Endothelial cell of umbilical vein (primary cell): ENCODE data around the gene CCDC186. TPM values are rescaled to one million over a fixed set of nuclear protein-coding genes. Genes with fewer than 3 reads are reported as not detected.

Experiments used
- BruUV-seq: library from RNA; stranded (reverse); fragments of 400-500 nt; replicated peaks from 2 replicates; lab custom pipeline; 2021; lab: Mats Ljungman, UMichigan
- CTCF ChIA-PET: fragments of 300-600, 350-600 bp; sonication (Branson Sonifier 250); formaldehyde crosslinking; loops from one replicate; lab custom pipeline; 2021; ENCODE audit warnings: antibody characterized with exemption, inconsistent platforms; lab: Charles Lee
- POLR2A ChIA-PET: fragments of 300-600, 350-600 bp; sonication (Branson Sonifier 250); formaldehyde crosslinking; loops from one replicate; lab custom pipeline; 2021; ENCODE audit warnings: antibody characterized with exemption, inconsistent platforms; lab: Charles Lee
- DNase-seq: peaks from one replicate; pipeline ENCODE4 v3.0.0-alpha.2; 2011; ENCODE audit warnings: low read depth, low spot score
- FAIRE-seq: peaks from 2 replicates; lab custom pipeline; 2011; peaks lifted over from hg19 to GRCh38; lab: Jason Lieb, UNC
- H2AFZ ChIP-seq: 2 replicates; pipeline ENCODE4 v1.6.0; 2012; ENCODE audit warnings: low read depth, low read length, control low read depth, inconsistent platforms
- H3K27ac ChIP-seq: 2 replicates; pipeline ENCODE4 v1.5.1; 2011; ENCODE audit warnings: low read depth, mild to moderate bottlenecking, control low read depth, low read length, moderate library complexity; ENCODE audit not compliant: insufficient read depth
- H3K27me3 ChIP-seq, 2 experiments: 2 replicates each; pipeline versions ENCODE4 v1.6.0 to v1.6.1; 2011; ENCODE audit warnings: low read length in 2 of 2, mixed read lengths in 1 of 2; ENCODE audit not compliant: control insufficient read depth in 2 of 2, insufficient read depth in 2 of 2
- H3K36me3 ChIP-seq, 2 experiments: 2 replicates in 1 of 2; 3 replicates in 1 of 2; pipeline ENCODE4 v1.5.1; 2011; ENCODE audit warnings: low read length in 2 of 2, mild to moderate bottlenecking in 1 of 2, moderate library complexity in 1 of 2; ENCODE audit not compliant: control insufficient read depth in 2 of 2, insufficient read depth in 2 of 2; ENCODE audit errors: extremely low read depth in 1 of 2
- H3K4me1 ChIP-seq: 3 replicates; pipeline ENCODE4 v1.5.1; 2011; ENCODE audit warnings: mild to moderate bottlenecking, low read length; ENCODE audit not compliant: control insufficient read depth, insufficient read depth; ENCODE audit errors: extremely low read depth
- H3K4me2 ChIP-seq: 2 replicates; pipeline ENCODE4 v1.6.1; 2011; ENCODE audit warnings: low read length, control low read depth, mixed read lengths; ENCODE audit not compliant: insufficient read depth
- H3K4me3 ChIP-seq, 3 experiments: fragments of 200-600 bp in 1 of 3; sonication (generic), shearing (Covaris generic) in 1 of 3; replicated peaks in 1 of 3; 2 replicates each; pipeline ENCODE4 v1.5.1; 2011 to 2016; ENCODE audit warnings: control low read depth in 3 of 3, low read length in 3 of 3, mild to moderate bottlenecking in 2 of 3, inconsistent platforms in 1 of 3, low read depth in 1 of 3, moderate library complexity in 1 of 3; ENCODE audit not compliant: insufficient read depth in 1 of 3
- H3K79me2 ChIP-seq: 2 replicates; pipeline ENCODE4 v1.6.0; 2012; ENCODE audit warnings: low read length, inconsistent platforms; ENCODE audit not compliant: control insufficient read depth, insufficient read depth
- H3K9ac ChIP-seq: replicated peaks from 2 replicates; pipeline ENCODE3; 2011; ENCODE audit warnings: low read length, control low read depth; ENCODE audit not compliant: insufficient read depth; ENCODE audit errors: extremely low read depth
- H3K9me1 ChIP-seq: replicated peaks from 3 replicates; pipeline ENCODE4 v1.6.0; 2011; ENCODE audit warnings: mild to moderate bottlenecking, low read length; ENCODE audit not compliant: control insufficient read depth, insufficient read depth; ENCODE audit errors: extremely low read depth
- H3K9me3 ChIP-seq: replicated peaks from 2 replicates; pipeline ENCODE4 v1.5.1; 2012; ENCODE audit warnings: low read length, inconsistent platforms; ENCODE audit not compliant: control insufficient read depth, insufficient read depth
- H4K20me1 ChIP-seq: replicated peaks from 2 replicates; pipeline ENCODE3; 2011; ENCODE audit warnings: mild to moderate bottlenecking, low read length; ENCODE audit not compliant: control insufficient read depth, insufficient read depth; ENCODE audit errors: extremely low read depth
- CTCF ChIP-seq, 2 donors: IDR thresholded peaks; 1 replicate in 1 of 2; 2 replicates in 1 of 2; pipeline ENCODE4 v1.5.1; 2011; ENCODE audit warnings: low read length in 2 of 2, mild to moderate bottlenecking in 2 of 2, moderate library complexity in 2 of 2, control low read depth in 1 of 2, inconsistent platforms in 1 of 2, low read depth in 1 of 2; ENCODE audit not compliant: insufficient read depth in 1 of 2; ENCODE audit errors: extremely low read depth in 1 of 2
- EZH2 ChIP-seq: IDR thresholded peaks from 2 replicates; pipeline ENCODE4 v1.6.1; 2012; ENCODE audit warnings: borderline replicate concordance, low read depth, mild to moderate bottlenecking, moderate library complexity, low read length, inconsistent platforms; ENCODE audit not compliant: severe bottlenecking
- FOS ChIP-seq: IDR thresholded peaks from 2 replicates; pipeline ENCODE4 v1.6.1; 2011; ENCODE audit warnings: mild to moderate bottlenecking, low read length, moderate library complexity, borderline replicate concordance; ENCODE audit not compliant: insufficient read depth
- GATA2 ChIP-seq: IDR thresholded peaks from 2 replicates; pipeline ENCODE4 v1.7.0; 2011; ENCODE audit warnings: low read depth, mild to moderate bottlenecking, moderate library complexity, mixed read lengths, low read length; ENCODE audit not compliant: insufficient read length, insufficient read depth
- JUN ChIP-seq: IDR thresholded peaks from 2 replicates; pipeline ENCODE4 v1.6.1; 2011; ENCODE audit warnings: borderline replicate concordance, low read depth; ENCODE audit not compliant: insufficient read length, insufficient read depth
- MAX ChIP-seq: IDR thresholded peaks from 2 replicates; pipeline ENCODE4 v1.6.1; 2011; ENCODE audit not compliant: insufficient read depth, insufficient read length
- MYC ChIP-seq: IDR thresholded peaks from one replicate; pipeline ENCODE4 v1.6.1; 2011; ENCODE audit warnings: mild to moderate bottlenecking, low read depth, low read length
- POLR2A ChIP-seq: IDR thresholded peaks from 2 replicates; pipeline ENCODE4 v1.6.1; 2012; ENCODE audit warnings: low read depth, mild to moderate bottlenecking, control low read depth, low read length
- POLR2AphosphoS5 ChIP-seq: IDR thresholded peaks from 2 replicates; pipeline ENCODE4 v1.6.1; 2012; ENCODE audit warnings: low read depth, mild to moderate bottlenecking, control low read depth, low read length, moderate library complexity; ENCODE audit not compliant: insufficient read depth
- dilution Hi-C: fragments of 300-500 bp; cut with MboI; formaldehyde crosslinking; loops from one replicate; pipeline ENCODE4 v1.15.0; 2019; ENCODE audit warnings: low sequenced_read_pairs; ENCODE audit not compliant: extremely low pct_ligation_motif_present
- intact Hi-C: fragments of 100-400 bp; cut with micrococcal nuclease; formaldehyde crosslinking; loops from one replicate; pipeline ENCODE4 v1.10.0; 2022
- polyA plus RNA-seq, 4 experiments: library from polyadenylated mRNA; depleted of rRNA in 3 of 4; stranded (reverse) in 3 of 4; unstranded in 1 of 4; fragments of >200 nt; gene quantifications; 2 replicates each; pipeline versions ENCODE4 v1.2.1 to v1.2.3, GENCODE V29; 2011 to 2012; ENCODE audit warnings: missing spikeins in 1 of 4
- total RNA-seq: library from RNA; stranded (reverse); gene quantifications from 2 replicates; pipeline ENCODE4 v1.2.3, GENCODE V29; 2021

The CCDC186 gene
- total and polyA plus RNA-seq, 2 donors (not counting 3 experiments of a cell fraction or from before 2014, with no cell fraction given) = 1.8 to 13.4 TPM

GRCh38 chr10:114179148-114179547 lies 5.1 kb upstream of the CCDC186 start, which contains the start of gene TDRD1:
TSS of gene TDRD1 (plus strand) at chr10:114179353. CDS start at chr10:114187832, 8,479 bp downstream.
- no peak within 1 kb of the TSS for H3K27ac ChIP-seq
- H3K9me3 ChIP-seq = no peaks in the 10 kb centered on the region
- no peaks in the 10 kb centered on the region for H3K79me2 ChIP-seq
- DNase-seq (no peak), FAIRE-seq (no peak)
- BruUV-seq = no TSS peak
- TF ChIP-seq MAX = no peak
- no peak for TF ChIP-seq GATA2
- TF ChIP-seq EZH2 = no peak
- TF ChIP-seq JUN = no peak
- no peak for TF ChIP-seq POLR2AphosphoS5
- no peak for TF ChIP-seq POLR2A
- TF ChIP-seq CTCF (IDR thresholded peaks at IDR 0.05; ENCODE audit: extremely low read depth in 1 of 2, insufficient read depth in 1 of 2, low read depth in 1 of 2, low read length in 2 of 2) = no peak
- TF ChIP-seq FOS = no peak
- TF ChIP-seq MYC = no peak
- dilution Hi-C loops (no loop called here), intact Hi-C loops (no loop called here)
- CTCF ChIA-PET = no interaction called here
- H3K4me3 ChIP-seq = no peak within 1 kb of the TSS
- no peak within 1 kb of the TSS for H2AFZ ChIP-seq
- peaks cover 5% of the 10 kb centered on the region in 2 experiments for H3K27me3 ChIP-seq
- peaks cover 5% of the 10 kb centered on the region for H3K4me1 ChIP-seq
- POLR2A ChIA-PET = no interaction called here
- no peaks in the 10 kb centered on the region for H3K9me1 ChIP-seq
- no peaks in the 10 kb centered on the region for H4K20me1 ChIP-seq
- no peak within 1 kb of the TSS for H3K4me2 ChIP-seq
- H3K36me3 ChIP-seq = no peaks in the 10 kb centered on the region
- H3K9ac ChIP-seq = no peak within 1 kb of the TSS
